HTERT RPE-1 (cell line): ENCODE data around the gene MEX3A.
"Not testable (repeated sequence)": the region's sequence is repeated elsewhere in the genome, so short reads cannot be mapped to it uniquely, and the experiment has no call there.

ENCODE experiments used
- in situ Hi-C: fragments of 300-500 bp; cut with MboI; formaldehyde crosslinking; loops from 4 replicates; pipeline ENCODE4 v1.14.3; 2020; ENCODE audit warnings: low sequenced_read_pairs

MEX3A gene

DNA sequence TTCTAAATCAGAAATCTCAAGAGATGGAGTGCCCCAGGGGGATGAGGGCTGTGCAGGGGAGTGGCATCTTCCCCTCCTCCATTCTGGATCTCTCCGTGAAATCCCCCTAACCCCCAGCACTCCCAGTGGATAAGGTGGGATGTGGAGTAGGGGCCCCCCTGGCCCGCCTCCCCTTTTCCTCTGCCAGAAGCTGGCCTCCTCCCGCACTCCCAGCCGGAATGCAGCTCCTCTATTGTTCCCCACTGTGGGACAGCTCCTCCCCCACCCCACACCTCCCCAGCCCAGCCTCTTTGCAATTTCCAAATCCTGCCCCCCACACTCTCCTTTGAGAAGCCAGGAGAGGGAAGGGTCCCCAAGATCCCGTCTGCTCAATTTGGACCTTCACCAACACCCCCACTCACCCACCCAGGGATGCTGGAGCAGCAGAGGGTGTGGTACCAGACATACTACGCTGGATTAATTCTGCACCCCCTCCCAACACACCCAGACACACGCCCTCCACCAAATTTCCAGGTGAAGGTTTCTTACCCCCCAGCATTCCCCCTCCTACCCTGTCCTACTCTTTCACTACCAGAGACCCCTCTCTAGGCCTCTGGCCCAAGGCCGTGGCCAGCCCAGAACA lies 1.9 kb downstream of the MEX3A start:
- in situ Hi-C loops: no loop called here

DNA sequence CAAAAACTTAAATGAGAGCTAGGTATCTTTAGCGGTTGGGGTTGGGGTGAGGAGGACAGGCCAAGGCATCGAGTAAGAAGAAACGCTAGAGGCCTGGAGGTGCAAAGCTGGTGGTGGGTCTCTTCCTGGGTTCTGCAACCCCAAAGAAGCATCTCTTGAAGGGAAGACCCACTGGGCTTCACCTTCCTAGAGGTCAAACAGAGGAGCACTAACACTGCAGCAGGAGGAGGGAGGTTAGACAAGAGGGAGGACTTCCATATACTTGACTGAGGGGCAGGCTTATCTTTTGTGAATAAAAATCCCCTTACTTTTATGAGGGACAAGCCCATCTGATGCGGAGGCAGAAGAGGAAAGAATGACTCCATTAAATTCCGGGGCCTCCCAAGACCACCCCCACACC lies 2.5 kb downstream of the MEX3A start:
- in situ Hi-C loops: no loop called here

DNA sequence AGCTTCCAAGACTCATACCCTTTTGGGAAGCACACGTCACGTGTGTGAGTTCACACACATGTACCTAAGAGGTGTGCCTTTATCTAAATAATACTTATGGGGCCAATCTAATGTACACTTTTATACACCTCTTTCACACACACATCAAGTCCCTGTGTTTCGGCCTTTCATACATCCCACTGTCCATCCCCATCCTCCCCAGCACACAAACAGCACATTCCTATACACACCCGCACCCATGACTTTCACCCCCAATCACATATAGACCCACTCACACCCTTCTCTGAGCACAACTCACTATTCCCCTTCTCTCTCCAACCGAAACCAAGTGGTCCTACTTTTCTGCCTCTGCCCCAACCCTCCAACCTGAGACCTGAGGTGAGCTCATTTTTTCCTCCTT lies 3.5 kb downstream of the MEX3A start:
- in situ Hi-C loops: no loop called here

DNA sequence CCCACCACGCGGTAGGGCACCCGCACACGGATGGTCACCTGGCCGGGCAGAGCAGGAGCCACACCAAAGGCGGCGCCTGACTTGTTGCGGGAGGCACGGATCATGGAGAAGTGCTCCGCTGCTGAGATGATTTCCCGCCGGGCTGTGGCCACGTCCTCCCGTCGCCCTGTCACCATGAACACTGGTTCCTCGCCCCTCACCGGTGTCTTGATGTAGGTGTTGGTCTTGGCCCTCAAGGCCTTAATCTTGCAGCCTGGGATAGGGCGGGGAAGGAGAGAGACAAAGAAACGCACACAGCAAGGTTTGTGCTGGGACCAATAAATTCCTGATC lies 4.9 kb downstream of the MEX3A start:
- in situ Hi-C loops: no loop called here

DNA sequence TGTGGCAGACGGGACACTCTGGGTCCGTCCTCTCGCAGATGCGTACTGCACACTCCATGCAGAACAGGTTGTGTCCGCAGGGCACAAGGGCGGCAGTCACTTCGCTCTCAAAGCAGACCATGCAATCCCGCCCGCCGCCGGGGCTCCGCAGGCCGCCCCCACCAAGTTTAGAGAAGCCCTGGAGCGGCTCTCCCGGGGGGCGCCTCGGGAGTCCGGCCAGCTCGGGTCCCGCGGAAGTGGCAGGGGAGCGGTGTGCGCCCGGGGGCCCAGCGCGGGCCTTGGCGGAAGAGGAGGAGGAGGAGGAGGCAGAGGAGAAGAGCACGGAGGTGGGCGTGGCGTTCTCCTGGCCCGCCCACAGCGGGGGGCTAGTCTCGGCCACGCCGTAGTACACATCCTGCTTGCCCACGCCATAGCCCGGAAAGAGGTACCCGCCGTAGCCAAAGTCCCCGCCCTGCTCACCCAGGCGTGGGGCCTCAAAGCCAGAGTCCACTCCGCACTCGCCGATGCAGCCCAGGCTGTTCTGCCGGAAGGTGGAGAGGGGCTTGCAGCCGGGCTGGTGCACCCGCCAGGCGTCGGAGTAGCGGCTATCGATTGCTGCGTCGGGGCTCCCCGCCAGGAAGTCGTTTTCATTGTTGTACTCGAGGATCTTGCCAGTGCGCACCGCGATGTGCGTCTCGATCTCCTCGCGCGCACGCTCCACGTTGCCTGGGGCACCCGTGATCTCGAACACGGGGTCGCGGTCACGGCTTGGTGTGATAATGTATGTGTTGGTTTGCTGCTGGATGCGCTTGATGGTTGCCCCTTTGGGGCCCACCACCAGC lies 5.4 kb downstream of the MEX3A start:
- in situ Hi-C loops: no loop called here

DNA sequence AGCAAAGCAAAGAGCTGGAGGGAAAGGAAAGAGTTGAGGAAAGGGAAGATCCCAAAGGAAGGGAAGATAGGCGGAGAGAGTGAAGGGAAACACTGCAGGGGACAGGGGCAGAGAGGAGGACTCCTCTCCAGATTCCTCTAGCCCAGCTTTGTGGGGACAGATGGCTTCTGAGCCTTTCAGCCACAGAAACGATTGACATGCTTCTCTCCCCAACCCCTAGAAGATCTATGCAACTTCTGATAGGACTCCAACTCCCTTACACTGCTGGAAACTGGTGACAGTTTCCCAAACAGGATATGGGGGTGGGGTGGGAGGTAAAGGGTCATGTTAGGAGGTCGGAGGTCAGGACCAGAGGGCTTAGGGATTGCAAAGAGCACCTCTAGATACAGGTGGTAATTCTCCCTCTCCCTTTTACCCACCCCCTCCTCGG lies 6.5 kb downstream of the MEX3A start:
- in situ Hi-C loops: no loop called here

DNA sequence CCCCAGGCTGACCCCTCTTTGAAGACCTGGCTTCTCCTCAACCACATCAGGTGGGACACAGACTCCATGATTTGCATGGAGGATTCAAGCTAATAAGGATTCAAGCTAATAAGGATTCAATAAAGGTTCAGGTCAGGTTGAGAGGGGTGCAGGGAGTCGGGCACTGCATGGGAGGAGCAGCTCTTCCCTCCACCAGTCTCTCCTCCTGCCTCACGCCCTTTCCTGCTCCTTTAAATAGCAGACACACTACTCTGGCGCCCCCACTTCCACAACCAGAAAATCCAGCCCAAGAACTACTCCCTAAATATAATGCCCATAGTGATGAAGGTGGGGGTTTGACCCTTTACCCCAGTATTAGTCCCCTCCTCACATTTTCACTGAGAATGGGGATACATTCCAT lies 7.1 kb downstream of the MEX3A start:
- in situ Hi-C loops: no loop called here

DNA sequence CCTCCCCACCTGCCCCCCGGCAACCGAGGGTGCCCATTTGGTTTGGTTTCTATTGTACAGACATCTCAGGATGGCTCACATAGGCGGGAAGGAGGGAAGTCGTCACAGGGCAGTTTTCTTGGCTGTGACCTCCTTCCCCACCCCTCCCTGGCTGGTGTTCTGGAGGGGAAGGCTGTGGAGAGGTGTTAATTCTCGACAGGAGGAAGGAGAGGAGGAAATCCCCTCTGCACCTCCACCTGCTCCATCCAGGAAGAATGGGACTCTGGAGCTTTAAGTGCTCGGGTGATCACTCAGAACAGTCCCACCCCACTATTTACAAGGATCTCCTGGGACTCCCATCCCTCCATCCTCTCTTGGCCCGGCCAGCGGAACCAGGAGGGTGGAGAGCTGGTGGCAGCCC lies 7.6 kb downstream of the MEX3A start:
- in situ Hi-C loops: no loop called here

DNA sequence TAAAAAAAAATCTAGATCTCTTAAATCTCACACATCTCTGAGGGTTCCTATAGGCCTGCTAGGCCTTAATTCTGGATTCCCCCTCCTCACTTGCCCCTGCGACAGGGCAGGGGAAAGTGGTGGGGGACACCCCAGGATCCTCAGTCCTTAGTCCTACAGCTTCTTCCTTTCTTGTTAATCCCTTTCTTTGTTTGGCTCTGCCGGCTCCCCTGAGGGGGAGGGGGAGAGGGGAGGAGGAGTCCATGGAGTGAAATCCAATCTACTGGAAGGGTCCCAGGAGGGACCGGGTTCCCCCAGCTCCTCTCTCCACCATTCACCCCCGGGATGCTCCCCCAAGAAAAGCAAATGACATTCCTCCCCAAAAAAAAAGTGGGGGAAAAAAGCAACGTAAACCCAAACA lies 8.5 kb downstream of the MEX3A start:
- in situ Hi-C loops: no loop called here

DNA sequence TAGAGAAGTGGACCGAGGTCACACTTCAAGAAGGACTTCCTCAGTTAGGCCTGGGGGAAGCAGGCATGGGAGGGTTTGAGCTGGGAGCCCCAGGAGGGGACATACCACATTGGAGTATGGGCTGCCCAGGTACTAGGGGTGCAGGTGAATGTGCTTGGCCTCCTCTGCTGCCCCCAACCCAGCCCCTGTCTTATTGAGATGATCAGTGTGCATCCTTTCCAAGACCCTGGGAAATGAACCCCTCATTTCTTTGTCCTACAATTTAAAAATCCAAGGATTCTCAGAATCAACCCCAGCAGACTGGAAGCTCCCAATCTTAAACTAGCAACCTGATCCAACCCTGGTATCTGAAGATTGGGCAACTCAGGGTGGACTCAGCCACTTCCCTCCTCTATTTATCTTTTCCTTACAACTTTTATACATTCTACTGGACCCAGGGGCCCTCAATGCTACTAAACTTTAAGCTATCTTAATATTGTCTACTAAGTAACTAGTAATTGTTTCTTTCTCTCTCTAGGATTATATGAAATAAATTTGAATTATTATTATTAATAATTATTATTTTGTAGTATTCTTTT lies 9.1 kb downstream of the MEX3A start:
- in situ Hi-C loops: no loop called here

DNA sequence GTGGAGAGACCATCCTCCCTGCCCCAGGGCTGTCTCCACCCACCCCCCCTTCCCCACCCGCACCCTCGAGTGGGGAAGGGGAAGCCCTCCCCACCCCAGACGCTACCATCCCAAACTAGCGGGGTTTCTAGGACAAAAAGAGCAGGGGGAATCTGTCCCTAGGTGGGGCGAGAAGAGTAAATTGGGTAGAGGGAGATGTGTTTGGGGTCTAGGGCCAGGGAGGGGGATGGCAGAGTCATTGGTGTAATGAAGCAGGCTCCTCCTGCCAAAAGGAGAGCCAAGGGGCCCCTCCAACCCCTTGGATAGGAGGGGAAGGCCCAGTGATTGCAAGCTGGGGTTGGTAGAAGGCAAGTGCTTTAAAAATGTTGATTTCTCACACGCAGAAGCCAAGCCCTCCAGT lies 10.0 kb downstream of the MEX3A start:
- in situ Hi-C loops: no loop called here

DNA sequence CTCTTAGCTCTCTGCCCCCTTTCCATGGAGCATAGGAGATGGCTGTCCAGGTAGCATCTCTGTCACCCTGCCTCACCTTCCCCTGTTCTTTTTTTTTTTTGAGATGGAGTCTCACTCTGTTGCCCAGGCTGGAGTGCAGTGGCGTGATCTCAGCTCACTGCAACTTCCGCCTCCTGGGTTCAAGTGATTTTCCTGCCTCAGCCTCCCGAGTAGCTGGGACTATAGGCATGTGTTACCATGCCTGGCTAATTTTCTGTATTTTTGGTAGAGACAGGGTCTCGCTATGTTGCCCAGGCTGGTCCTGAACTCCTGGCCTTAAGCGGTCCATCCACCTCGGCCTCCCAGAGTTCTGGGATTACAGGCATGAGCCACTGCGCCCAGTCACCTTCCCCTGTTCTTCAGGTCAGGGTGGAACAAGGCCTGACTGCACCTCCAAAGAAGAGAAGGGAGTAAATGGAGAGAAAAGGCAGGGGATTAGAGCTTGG lies 10.9 kb downstream of the MEX3A start:
- in situ Hi-C loops: not testable (repeated sequence)

DNA sequence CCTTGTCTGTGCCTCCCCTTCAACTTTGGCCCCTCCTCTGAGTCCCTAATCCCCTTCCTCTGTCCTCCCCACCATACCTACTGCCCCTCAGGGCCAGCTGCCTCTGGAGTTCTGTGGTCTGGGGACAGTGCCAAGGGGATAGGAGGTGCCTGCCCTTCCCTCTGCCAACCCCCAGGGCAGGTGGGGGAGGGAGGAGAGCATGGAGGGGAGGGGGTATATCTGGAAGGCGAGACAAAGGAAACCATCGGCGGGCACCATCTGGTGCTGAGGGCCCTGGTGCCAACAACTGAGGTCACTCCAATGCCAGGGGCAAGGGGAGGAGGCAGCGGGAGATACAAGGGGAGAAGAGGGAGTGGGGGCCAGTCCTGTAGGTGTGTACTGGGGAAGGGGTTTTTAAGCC lies 11.7 kb downstream of the MEX3A start:
- in situ Hi-C loops: no loop called here

DNA sequence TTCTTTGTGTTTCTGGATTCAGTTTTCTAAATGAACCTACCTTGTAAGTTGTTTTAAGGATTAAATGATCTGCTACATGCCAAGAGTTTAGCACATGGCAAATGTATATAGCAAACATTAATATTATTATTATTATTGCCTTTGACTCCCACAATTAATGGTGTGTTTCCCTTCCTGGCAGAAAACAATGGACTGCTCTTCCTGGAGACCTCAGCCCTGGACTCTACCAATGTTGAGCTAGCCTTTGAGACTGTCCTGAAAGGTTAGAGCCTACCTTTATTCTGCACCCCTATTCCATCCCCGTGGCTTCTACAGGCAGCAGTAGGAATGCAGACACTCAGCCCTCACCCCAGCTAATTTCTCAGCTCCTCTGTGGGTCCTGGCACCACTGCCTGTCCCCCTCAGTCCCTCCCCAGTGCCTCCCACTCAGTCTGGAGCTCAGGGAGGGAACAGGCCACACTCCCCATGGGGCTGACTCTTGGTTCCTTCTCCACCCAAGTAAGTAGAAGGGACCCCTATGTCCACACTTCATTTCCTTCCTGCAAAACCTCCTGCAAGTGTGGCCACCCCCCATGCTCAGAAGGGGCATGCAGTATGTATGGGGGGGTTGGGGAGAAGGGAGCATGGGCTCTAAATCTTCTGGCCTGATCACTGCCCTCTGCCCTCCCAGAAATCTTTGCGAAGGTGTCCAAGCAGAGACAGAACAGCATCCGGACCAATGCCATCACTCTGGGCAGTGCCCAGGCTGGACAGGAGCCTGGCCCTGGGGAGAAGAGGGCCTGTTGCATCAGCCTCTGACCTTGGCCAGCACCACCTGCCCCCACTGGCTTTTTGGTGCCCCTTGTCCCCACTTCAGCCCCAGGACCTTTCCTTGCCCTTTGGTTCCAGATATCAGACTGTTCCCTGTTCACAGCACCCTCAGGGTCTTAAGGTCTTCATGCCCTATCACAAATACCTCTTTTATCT lies 12.5 kb downstream of the MEX3A start:
- in situ Hi-C loops: no loop called here

DNA sequence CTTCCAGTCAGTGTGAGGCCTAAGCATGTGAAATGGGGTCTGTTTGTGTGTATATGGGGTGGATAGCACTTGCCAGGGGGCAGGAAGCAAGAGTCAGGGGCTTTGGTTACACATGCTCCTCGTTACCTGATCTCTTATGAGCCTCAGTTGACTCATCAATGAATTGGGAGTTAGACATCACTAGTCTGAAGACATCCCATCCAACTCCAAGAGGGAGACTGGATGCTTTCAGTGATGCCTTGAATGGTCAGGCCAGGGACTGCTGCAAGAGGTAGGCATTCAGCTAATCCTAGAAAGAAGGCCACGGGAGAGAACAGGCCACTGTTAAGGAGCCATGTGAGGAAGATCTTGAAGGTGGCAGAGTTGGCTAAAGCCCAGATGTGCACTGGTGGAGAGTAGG lies 15.0 kb downstream of the MEX3A start:
- in situ Hi-C loops: no loop called here

DNA sequence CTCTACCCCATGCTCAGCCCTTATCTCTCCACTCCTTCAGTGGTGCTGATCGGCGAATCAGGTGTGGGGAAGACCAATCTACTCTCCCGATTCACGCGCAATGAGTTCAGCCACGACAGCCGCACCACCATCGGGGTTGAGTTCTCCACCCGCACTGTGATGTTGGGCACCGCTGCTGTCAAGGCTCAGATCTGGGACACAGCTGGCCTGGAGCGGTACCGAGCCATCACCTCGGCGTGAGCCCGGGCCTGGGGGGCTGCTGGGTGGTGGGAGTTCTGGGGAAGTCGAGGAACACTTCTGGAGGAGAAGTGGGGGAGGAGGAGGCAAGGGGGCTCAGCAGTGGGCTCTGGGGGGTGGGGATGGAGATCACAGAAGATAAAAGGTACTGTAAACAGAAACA lies 16.4 kb downstream of the MEX3A start:
- in situ Hi-C loops: no loop called here

DNA sequence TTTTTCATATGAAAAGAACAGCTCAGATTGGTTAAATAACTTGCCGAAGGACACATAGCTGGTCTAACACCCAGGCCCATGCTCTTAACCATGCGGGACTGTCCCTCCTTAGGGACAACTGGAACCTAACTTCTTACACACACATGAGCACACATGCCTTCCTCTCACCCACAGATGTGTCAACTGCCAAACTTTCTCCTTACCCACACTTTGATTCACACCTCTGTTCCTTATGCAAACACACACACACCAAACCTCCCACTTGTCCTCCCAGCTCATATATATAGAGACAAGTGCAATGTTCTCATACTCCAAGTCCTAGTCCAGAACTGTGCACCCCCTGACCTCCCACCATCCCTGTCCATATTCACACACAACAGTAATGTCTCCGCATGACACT lies 17.1 kb downstream of the MEX3A start:
- in situ Hi-C loops: no loop called here

DNA sequence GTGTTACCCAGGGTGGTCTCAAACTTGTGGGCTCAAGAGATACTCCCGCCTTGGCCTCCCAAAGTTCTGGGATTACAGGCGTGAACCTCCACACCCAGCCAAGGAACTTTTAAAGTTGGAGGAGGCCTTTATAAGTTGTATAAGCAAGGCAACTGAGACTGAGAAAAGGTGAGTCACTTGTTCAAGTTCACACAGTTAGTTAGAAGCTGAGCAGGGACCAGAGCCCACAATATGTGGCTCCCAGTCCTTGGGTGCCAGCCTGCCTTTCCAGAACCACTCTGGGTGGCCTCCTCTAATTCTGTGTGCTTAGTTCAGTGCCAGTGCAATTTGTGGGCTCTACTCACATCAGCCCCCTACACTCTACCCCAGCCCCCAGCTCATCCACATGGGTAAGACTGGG lies 17.6 kb downstream of the MEX3A start:
- in situ Hi-C loops: no loop called here

DNA sequence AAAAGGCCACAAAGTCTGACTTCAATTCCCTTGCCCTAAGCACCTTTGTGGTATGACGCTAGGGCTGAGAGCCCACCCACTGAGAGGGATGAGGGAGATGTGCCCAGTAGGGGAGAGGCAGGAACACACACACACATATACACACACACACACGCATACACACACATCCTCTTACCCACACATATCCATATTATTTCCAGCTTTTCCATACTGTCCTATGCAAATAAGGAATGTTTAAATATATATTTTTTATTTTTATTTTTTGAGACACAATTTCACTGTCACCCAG lies 18.3 kb downstream of the MEX3A start:
- in situ Hi-C loops: no loop called here

DNA sequence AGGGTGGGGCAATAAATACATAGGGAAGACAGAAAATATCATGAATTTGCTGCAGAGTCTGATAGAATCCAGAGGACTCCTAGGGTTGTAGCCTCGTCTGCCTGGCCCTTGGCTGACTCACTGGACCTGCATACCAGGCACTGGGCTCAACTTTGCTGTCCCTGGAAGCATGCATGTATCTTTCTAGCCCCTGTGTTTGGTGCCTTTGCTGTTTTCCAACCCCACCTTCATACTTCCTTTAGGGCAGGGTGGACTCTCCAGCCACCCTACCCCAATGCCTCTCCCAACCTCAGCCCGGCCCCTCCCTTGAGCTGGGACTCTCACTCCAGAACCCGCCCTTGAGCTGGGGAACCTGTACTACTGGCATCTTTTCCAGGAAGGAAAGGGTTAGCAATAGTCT lies 20.1 kb downstream of the MEX3A start:
- in situ Hi-C loops: no loop called here

DNA sequence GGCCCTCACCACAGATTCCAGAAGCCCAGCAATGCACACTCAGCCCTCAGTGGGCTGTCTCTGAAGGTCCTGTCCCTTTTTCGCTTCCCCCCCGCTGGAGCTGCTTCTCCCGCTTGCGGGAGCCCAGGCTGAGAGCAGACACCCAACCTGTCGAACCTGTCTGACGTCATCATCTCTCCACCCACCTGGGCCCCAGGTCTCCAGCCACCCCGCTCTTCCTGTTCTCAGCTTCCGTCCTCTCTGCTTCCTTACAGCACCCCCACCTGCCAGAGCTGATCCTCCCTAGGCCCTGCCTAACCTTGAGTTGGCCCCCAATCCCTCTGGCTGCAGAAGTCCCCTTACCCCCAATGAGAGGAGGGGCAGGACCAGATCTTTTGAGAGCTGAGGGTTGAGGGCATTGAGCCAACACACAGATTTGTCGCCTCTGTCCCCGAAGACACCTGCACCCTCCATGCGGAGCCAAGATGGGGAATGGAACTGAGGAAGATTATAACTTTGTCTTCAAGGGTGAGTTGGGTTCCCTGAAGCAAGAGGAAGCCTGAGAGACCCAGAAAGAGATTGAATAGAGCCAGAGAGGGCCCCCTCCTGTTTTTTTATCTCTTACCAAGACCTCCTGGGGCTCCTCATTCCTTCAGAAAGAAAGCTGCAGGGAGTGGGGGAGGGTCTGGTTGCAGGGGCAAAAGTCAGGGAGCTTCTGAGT lies 21.2 kb downstream of the MEX3A start, which contains the start of gene RAB25:
TSS of gene RAB25 (plus strand) at position 224 of the 700 bp plus-strand sequence. CDS start at position 465, 241 bp downstream.
- in situ Hi-C loops: no loop called here
